ENCODE results near the gene NREP. TPM values are rescaled to one million over a fixed set of nuclear protein-coding genes. Genes with fewer than 3 reads are reported as not detected.

The NREP gene
- total RNA-seq, 1 donor from 2014 or later = 28.6 TPM

GRCh38 chr5:111707630-111708164 is 49.3 kb downstream of the NREP start:
- no peak for DNase-seq (ENCODE audit: low spot score)
- ATAC-seq = no peak
- intact Hi-C loops (cut with DNase I) = no loop called here

DNA sequence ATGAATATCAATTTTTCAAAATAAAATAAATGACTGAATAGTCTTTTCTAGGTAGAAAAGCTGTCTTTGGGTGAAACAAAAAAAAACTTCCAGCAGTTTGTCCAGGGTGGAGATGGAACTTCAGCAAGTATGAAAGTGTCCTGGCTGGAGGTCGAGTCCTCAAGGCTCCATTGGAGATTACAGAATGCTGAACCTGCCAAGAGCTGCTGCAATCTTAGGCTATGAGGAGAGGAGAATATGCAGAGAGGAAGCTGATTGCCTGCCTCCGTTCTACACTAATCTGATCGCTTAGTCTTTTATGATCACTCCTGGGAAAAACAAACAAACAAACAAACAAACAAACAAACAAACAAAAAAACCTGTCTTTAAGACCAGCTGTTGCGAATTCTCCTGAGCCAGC is 50.6 kb downstream of the NREP start:
- intact Hi-C loops (cut with DNase I) = no loop called here
- no peak for DNase-seq (ENCODE audit: low spot score)
- ATAC-seq = no peak

DNA sequence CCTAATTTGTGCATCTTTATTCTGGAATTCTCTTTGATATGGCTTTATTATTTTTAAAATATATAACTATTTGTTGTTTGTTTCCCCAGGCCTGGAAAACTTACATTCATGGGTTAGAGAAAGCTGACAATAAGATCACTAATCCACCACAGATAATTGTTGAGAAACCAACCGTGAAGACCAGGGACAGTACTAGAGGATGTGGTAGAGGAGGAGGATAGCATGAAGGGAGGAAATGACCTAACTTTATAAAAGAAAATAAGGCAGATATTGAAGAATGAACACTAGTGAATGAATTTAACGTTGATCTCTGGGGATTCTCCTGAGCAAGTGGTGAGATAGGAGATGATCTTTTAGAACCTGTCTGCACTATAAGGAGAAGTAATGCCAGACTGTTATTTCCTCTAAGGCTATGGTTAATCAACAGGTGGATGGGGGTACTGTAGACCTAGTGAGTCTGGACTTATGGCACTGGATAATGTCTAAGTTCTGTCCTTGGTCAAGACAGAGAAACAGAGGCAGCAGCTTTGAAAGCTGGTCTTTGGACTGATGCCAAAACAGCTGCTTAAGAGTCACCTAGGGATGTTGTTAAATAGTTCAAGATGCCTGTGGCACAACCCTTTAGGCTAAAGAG is 52.4 kb downstream of the NREP start:
- no peak for ATAC-seq
- no peak for DNase-seq (ENCODE audit: low spot score)
- intact Hi-C loops (cut with DNase I) = no loop called here

DNA sequence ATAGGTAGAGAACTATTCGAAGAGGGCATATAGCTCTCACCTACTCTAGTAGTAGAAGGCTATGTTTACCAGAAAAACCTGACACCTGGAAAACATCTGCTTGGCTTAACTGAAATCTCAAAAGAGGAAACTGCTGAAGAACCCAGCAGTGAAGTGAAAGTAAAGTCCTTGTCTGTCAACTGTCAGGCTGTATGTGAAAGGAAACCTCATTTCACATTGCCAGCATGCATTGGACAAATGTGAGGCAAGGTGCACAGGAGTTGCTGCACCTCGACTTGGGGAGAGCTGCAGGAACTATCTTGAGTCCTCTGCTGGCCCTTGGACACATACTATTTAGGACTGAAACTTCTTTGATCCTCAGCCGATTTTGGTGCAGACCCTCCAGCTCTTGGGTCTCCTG is 53.3 kb downstream of the NREP start:
- intact Hi-C loops (cut with DNase I) = no loop called here
- ATAC-seq = no peak
- DNase-seq (ENCODE audit: low spot score) = no peak

DNA sequence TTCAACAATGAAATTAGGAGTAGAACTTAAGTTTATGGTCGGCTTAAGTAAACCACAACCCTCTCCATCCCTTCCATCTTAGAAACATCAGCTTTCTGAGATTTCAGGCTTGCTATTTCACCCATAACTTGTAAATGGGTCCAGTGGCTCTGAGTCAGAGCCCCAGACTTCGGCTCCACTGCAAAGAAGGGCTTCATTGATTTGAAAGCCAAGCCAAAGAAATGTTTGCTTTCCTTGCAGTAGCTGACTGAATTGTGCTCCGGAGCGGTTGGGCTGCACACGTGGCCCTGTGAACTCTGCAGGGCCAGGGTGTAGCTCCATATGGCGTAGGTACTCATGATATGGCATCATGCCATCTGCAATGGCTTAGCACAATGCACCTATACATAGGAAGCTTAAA is 57.0 kb downstream of the NREP start:
- no peak for DNase-seq (ENCODE audit: low spot score)
- intact Hi-C loops (cut with DNase I) = no loop called here
- ATAC-seq = no peak

- ATAC-seq (no peak), DNase-seq (ENCODE audit: low spot score) (no peak)
- intact Hi-C loops (cut with DNase I) = no loop called here
These were observed 57.7 kb downstream of the NREP start for GRCh38 chr5:111699324-111699723.

GRCh38 chr5:111697881-111698757 is 58.9 kb downstream of the NREP start:
- no peak for DNase-seq (ENCODE audit: low spot score)
- ATAC-seq = peak; percentile 66
- intact Hi-C loops (cut with DNase I) = no loop called here

- ATAC-seq = no peak
- intact Hi-C loops (cut with DNase I) = no loop called here
- DNase-seq (ENCODE audit: low spot score) = no peak
These were observed 59.8 kb downstream of the NREP start for GRCh38 chr5:111697215-111697614.

GRCh38 chr5:111695991-111696390 is 61.0 kb downstream of the NREP start:
- intact Hi-C loops (cut with DNase I) = no loop called here
- no peak for ATAC-seq
- no peak for DNase-seq (ENCODE audit: low spot score)

DNA sequence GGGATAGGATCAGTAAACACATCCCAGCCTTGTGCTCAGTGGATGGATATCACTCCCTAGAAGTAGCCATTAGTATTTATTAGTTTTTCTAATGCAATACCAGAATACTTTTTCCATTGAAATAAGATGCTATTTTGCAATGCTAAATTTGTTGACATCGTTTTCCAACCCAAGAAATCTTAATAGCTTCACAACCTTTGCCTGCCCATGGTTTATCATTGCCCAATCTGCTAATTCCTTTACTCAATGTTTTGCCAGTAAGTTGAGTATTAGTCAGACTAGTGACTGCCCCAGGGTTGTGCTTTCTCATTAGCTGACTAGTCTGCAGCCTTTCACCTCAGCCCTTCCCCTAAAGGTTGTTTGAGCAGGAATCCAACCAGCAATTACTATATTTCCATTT is 62.9 kb downstream of the NREP start:
- DNase-seq (ENCODE audit: low spot score) (no peak), ATAC-seq (peak; percentile 72)
- intact Hi-C loops (cut with DNase I) = no loop called here

- DNase-seq (ENCODE audit: low spot score) (no peak), ATAC-seq (no peak)
- intact Hi-C loops (cut with DNase I) = no loop called here
These were observed 65.1 kb downstream of the NREP start for GRCh38 chr5:111691914-111692313.

DNA sequence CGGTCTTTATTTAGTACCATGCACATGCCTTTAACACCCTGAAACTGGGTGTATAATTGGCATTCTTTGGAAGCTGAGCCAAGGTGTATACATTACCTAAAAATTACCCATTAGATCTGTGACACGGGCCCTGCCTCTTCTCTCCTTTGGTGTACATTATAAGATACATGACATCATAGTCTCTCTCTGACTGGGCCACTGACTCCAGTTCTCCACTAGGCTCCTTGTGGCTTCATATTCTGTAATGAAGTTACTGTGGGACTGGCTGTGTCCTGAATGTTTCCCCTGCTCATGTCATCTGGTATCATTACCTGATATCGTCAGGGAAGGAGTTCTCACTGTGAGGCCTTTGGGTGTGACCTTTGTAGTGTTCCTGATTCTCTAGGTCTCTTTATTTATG is 65.5 kb downstream of the NREP start:
- ATAC-seq (no peak), DNase-seq (ENCODE audit: low spot score) (no peak)
- intact Hi-C loops (cut with DNase I) = no loop called here

DNA sequence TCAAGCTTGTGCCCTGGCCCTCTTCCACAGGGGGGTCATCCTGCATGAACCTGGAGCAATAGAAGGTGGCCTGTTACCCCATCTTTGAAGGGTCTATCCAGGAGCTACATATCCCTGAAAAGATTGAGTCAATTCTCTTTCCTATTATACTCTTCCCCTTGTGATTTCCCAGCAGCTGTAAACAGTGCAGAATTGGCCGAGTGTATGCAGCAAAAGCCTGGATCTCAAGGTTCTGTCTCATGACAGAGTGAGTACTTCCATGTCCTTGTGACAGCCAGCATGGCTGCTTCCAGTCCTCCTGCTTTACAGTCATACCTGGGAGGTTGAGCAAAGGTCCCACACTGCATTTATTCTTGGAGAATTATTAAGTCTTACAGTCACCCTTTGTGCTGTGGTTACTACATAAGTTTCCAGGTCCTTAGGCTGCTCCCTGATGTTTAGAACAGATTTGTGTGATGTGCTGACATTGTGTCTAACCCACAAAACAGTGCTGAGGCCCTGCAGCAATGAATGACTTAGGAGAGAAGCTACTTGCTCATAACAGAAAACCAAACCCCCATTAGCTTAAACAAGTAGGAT is 67.5 kb downstream of the NREP start:
- intact Hi-C loops (cut with DNase I) = no loop called here
- ATAC-seq (no peak), DNase-seq (ENCODE audit: low spot score) (no peak)

- DNase-seq (ENCODE audit: low spot score) (no peak), ATAC-seq (no peak)
- intact Hi-C loops (cut with DNase I) = no loop called here
These were observed 71.0 kb downstream of the NREP start for GRCh38 chr5:111685969-111686368.

GRCh38 chr5:111682641-111683040 is 74.4 kb downstream of the NREP start:
- no peak for DNase-seq (ENCODE audit: low spot score)
- no peak for ATAC-seq
- intact Hi-C loops (cut with DNase I) = no loop called here

DNA sequence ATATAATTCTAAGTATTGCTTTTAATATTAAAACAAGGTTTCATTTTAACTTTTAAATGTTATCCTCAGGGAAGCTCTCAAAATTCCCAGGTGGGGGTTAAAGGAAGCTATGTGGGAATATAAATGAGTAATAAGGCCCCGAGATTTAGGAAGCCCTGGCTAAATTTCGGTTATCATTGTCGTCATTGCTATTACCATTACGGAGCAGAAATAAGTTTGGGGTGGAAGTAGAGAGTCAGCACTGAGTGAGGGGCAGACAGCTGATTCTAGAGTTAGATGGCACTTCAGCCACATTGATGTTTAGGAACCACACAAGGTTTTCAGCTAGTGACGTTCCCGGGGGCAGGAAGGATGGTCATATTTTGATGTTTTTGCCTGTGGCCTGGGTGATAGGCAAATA is 74.9 kb downstream of the NREP start:
- intact Hi-C loops (cut with DNase I) = no loop called here
- peak; percentile 24 for ATAC-seq
- DNase-seq (ENCODE audit: low spot score) = no peak

- DNase-seq (ENCODE audit: low spot score) = no peak
- intact Hi-C loops (cut with DNase I) = no loop called here
These were observed 75.4 kb downstream of the NREP start for GRCh38 chr5:111681414-111682120.

DNA sequence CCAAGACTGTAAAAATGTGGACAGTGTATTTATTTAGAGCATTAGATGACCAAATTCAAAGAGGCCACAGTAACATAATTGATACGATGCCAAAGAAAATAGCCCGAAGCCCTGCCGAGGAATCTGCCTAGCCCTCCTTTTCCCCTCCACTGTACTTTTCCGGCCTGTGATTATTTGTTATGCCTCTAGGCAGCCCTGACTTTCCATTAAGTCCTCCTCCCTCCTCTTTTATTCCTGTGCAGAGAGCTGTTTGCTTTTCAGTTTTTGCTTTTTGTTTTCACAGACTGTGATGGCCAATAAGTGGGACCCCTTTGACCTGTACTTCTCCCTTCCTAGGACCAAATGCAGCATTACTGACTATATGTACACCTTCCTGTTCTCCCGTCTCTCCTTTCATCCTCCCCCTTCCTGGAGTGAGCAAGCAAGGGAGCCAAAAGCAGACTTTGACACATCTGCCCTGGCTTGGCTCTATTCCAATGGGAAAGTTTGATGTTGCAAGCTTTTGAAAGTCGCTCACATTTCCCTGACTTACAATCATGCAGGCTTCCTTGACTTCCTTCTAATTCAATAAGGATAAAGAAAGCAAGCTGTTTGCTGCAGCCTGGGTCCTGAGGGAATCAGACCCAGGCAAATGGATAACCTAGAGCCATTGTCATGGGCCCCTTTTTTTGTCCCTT is 76.1 kb downstream of the NREP start:
- ATAC-seq = peak; percentile 92
- intact Hi-C loops (cut with DNase I) = no loop called here
- DNase-seq (ENCODE audit: low spot score) = peak; percentile 76

More at GRCh38 chr5:111681414-111682120, 75.4 kb downstream of the NREP start:
- peak; percentile 63 for ATAC-seq

DNA sequence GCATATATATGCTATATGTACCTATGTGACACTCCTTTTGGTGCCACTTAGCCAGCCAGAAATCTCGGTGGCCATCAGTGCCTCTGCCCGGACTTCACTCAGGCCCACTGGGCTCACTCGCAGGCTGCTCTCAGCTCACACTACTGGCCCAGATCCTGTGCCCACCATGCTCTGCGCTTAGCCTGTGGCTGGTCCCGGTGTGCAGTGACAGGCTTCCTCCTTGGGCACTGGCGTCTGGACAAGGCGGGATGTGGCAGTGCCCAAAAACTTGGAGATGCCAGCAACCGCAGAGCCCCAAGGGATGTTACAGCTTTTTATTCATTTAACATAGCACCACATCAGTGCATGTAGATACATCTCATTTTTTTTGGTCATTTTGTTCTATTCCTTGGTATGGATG is 77.4 kb downstream of the NREP start:
- intact Hi-C loops (cut with DNase I) = no loop called here
- ATAC-seq (no peak), DNase-seq (ENCODE audit: low spot score) (no peak)
